ENCODE results near the gene UBE2I.

UBE2I gene

GRCh38 chr16:1356061-1356900, 46.8 kb downstream of the UBE2I start:
- Histone ChIP-seq H3K9me3 (ENCODE audit: control insufficient read depth in 1 of 2, low read length in 2 of 2) (no peaks in the 10 kb centered on the region), H3K4me3 (ENCODE audit: low read depth in 1 of 2, low read length in 2 of 2) (no peak overlapping the region), H3K4me1 (ENCODE audit: control insufficient read depth in 1 of 2, insufficient read depth in 2 of 2, low read length in 2 of 2) (peaks cover 6 to 20% of the 10 kb centered on the region in 2 donors), H3K36me3 (ENCODE audit: control insufficient read depth in 1 of 2, insufficient read depth in 2 of 2, low read length in 2 of 2) (peaks cover 0 to 17% of the 10 kb centered on the region in 2 donors), H3K27ac (ENCODE audit: low read depth, low read length) (no peak overlapping the region), H3K9ac (ENCODE audit: low read depth in 1 of 2, low read length in 2 of 2) (no peak overlapping the region), H3K27me3 (ENCODE audit: control insufficient read depth in 1 of 2, insufficient read depth in 2 of 2, low read length in 2 of 2) (no peaks in the 10 kb centered on the region)

- H3K4me1 ChIP-seq (ENCODE audit: control insufficient read depth in 1 of 2, insufficient read depth in 2 of 2, low read length in 2 of 2): peaks cover 0 to 10% of the 10 kb centered on the region in 2 donors
- no peak overlapping the region for H3K27ac ChIP-seq (ENCODE audit: low read depth, low read length)
- H3K4me3 ChIP-seq (ENCODE audit: low read depth in 1 of 2, low read length in 2 of 2): no peak overlapping the region
- no peak overlapping the region for H3K9ac ChIP-seq (ENCODE audit: low read depth in 1 of 2, low read length in 2 of 2)
- no peaks in the 10 kb centered on the region for H3K27me3 ChIP-seq (ENCODE audit: control insufficient read depth in 1 of 2, insufficient read depth in 2 of 2, low read length in 2 of 2)
- no peaks in the 10 kb centered on the region for H3K9me3 ChIP-seq (ENCODE audit: control insufficient read depth in 1 of 2, low read length in 2 of 2)
- H3K36me3 ChIP-seq (ENCODE audit: control insufficient read depth in 1 of 2, insufficient read depth in 2 of 2, low read length in 2 of 2): peaks cover 5 to 33% of the 10 kb centered on the region in 2 donors
Observed at GRCh38 chr16:1357906-1358566, 48.6 kb downstream of the UBE2I start.

- Histone ChIP-seq H3K9ac (ENCODE audit: low read depth in 1 of 2, low read length in 2 of 2) (no peak overlapping the region), H3K4me3 (ENCODE audit: low read depth in 1 of 2, low read length in 2 of 2) (no peak overlapping the region), H3K36me3 (ENCODE audit: control insufficient read depth in 1 of 2, insufficient read depth in 2 of 2, low read length in 2 of 2) (peaks cover 7 to 66% of the 10 kb centered on the region in 2 donors), H3K4me1 (ENCODE audit: control insufficient read depth in 1 of 2, insufficient read depth in 2 of 2, low read length in 2 of 2) (no peaks in the 10 kb centered on the region), H3K27me3 (ENCODE audit: control insufficient read depth in 1 of 2, insufficient read depth in 2 of 2, low read length in 2 of 2) (no peaks in the 10 kb centered on the region), H3K9me3 (ENCODE audit: control insufficient read depth in 1 of 2, low read length in 2 of 2) (no peaks in the 10 kb centered on the region), H3K27ac (ENCODE audit: low read depth, low read length) (no peak overlapping the region)
Observed at GRCh38 chr16:1361685-1362360, 52.4 kb downstream of the UBE2I start.

- Histone ChIP-seq H3K27ac (ENCODE audit: low read depth, low read length) (no peak overlapping the region), H3K36me3 (ENCODE audit: control insufficient read depth in 1 of 2, insufficient read depth in 2 of 2, low read length in 2 of 2) (peaks cover 7 to 69% of the 10 kb centered on the region in 2 donors), H3K27me3 (ENCODE audit: control insufficient read depth in 1 of 2, insufficient read depth in 2 of 2, low read length in 2 of 2) (no peaks in the 10 kb centered on the region), H3K4me3 (ENCODE audit: low read depth in 1 of 2, low read length in 2 of 2) (no peak overlapping the region), H3K9ac (ENCODE audit: low read depth in 1 of 2, low read length in 2 of 2) (no peak overlapping the region), H3K9me3 (ENCODE audit: control insufficient read depth in 1 of 2, low read length in 2 of 2) (no peaks in the 10 kb centered on the region), H3K4me1 (ENCODE audit: control insufficient read depth in 1 of 2, insufficient read depth in 2 of 2, low read length in 2 of 2) (no peaks in the 10 kb centered on the region)
Observed at GRCh38 chr16:1362807-1363206, 53.4 kb downstream of the UBE2I start.

GRCh38 chr16:1363501-1364041, 54.1 kb downstream of the UBE2I start:
- H3K27me3 ChIP-seq (ENCODE audit: control insufficient read depth in 1 of 2, insufficient read depth in 2 of 2, low read length in 2 of 2): no peaks in the 10 kb centered on the region
- H3K4me3 ChIP-seq (ENCODE audit: low read depth in 1 of 2, low read length in 2 of 2): no peak overlapping the region
- H3K9me3 ChIP-seq (ENCODE audit: control insufficient read depth in 1 of 2, low read length in 2 of 2): no peaks in the 10 kb centered on the region
- H3K36me3 ChIP-seq (ENCODE audit: control insufficient read depth in 1 of 2, insufficient read depth in 2 of 2, low read length in 2 of 2): peaks cover 7 to 72% of the 10 kb centered on the region in 2 donors
- H3K27ac ChIP-seq (ENCODE audit: low read depth, low read length): no peak overlapping the region
- H3K4me1 ChIP-seq (ENCODE audit: control insufficient read depth in 1 of 2, insufficient read depth in 2 of 2, low read length in 2 of 2): no peaks in the 10 kb centered on the region
- H3K9ac ChIP-seq (ENCODE audit: low read depth in 1 of 2, low read length in 2 of 2): no peak overlapping the region

GRCh38 chr16:1364510-1364909, 55.1 kb downstream of the UBE2I start:
- no peak overlapping the region for H3K4me3 ChIP-seq (ENCODE audit: low read depth in 1 of 2, low read length in 2 of 2)
- no peak overlapping the region for H3K9ac ChIP-seq (ENCODE audit: low read depth in 1 of 2, low read length in 2 of 2)
- H3K27me3 ChIP-seq (ENCODE audit: control insufficient read depth in 1 of 2, insufficient read depth in 2 of 2, low read length in 2 of 2): no peaks in the 10 kb centered on the region
- no peaks in the 10 kb centered on the region for H3K4me1 ChIP-seq (ENCODE audit: control insufficient read depth in 1 of 2, insufficient read depth in 2 of 2, low read length in 2 of 2)
- peaks cover 7 to 68% of the 10 kb centered on the region in 2 donors for H3K36me3 ChIP-seq (ENCODE audit: control insufficient read depth in 1 of 2, insufficient read depth in 2 of 2, low read length in 2 of 2)
- H3K9me3 ChIP-seq (ENCODE audit: control insufficient read depth in 1 of 2, low read length in 2 of 2): no peaks in the 10 kb centered on the region
- H3K27ac ChIP-seq (ENCODE audit: low read depth, low read length): no peak overlapping the region

GRCh38 chr16:1366060-1366711, 56.8 kb downstream of the UBE2I start:
- Histone ChIP-seq H3K9me3 (ENCODE audit: control insufficient read depth in 1 of 2, low read length in 2 of 2) (no peaks in the 10 kb centered on the region), H3K9ac (ENCODE audit: low read depth in 1 of 2, low read length in 2 of 2) (no peak overlapping the region), H3K4me3 (ENCODE audit: low read depth in 1 of 2, low read length in 2 of 2) (no peak overlapping the region), H3K4me1 (ENCODE audit: control insufficient read depth in 1 of 2, insufficient read depth in 2 of 2, low read length in 2 of 2) (no peaks in the 10 kb centered on the region), H3K27me3 (ENCODE audit: control insufficient read depth in 1 of 2, insufficient read depth in 2 of 2, low read length in 2 of 2) (no peaks in the 10 kb centered on the region), H3K36me3 (ENCODE audit: control insufficient read depth in 1 of 2, insufficient read depth in 2 of 2, low read length in 2 of 2) (peaks cover 12 to 64% of the 10 kb centered on the region in 2 donors), H3K27ac (ENCODE audit: low read depth, low read length) (no peak overlapping the region)

GRCh38 chr16:1366712-1367299, 57.4 kb downstream of the UBE2I start:
- no peaks in the 10 kb centered on the region for H3K9me3 ChIP-seq (ENCODE audit: control insufficient read depth in 1 of 2, low read length in 2 of 2)
- H3K36me3 ChIP-seq (ENCODE audit: control insufficient read depth in 1 of 2, insufficient read depth in 2 of 2, low read length in 2 of 2): peaks cover 12 to 66% of the 10 kb centered on the region in 2 donors
- H3K9ac ChIP-seq (ENCODE audit: low read depth in 1 of 2, low read length in 2 of 2): no peak overlapping the region
- H3K4me3 ChIP-seq (ENCODE audit: low read depth in 1 of 2, low read length in 2 of 2): no peak overlapping the region
- H3K27me3 ChIP-seq (ENCODE audit: control insufficient read depth in 1 of 2, insufficient read depth in 2 of 2, low read length in 2 of 2): no peaks in the 10 kb centered on the region
- H3K27ac ChIP-seq (ENCODE audit: low read depth, low read length): no peak overlapping the region
- H3K4me1 ChIP-seq (ENCODE audit: control insufficient read depth in 1 of 2, insufficient read depth in 2 of 2, low read length in 2 of 2): no peaks in the 10 kb centered on the region

- H3K27ac ChIP-seq (ENCODE audit: low read depth, low read length): no peak overlapping the region
- H3K9me3 ChIP-seq (ENCODE audit: control insufficient read depth in 1 of 2, low read length in 2 of 2): no peaks in the 10 kb centered on the region
- H3K27me3 ChIP-seq (ENCODE audit: control insufficient read depth in 1 of 2, insufficient read depth in 2 of 2, low read length in 2 of 2): no peaks in the 10 kb centered on the region
- H3K4me1 ChIP-seq (ENCODE audit: control insufficient read depth in 1 of 2, insufficient read depth in 2 of 2, low read length in 2 of 2): no peaks in the 10 kb centered on the region
- no peak overlapping the region for H3K9ac ChIP-seq (ENCODE audit: low read depth in 1 of 2, low read length in 2 of 2)
- peaks cover 11 to 58% of the 10 kb centered on the region in 2 donors for H3K36me3 ChIP-seq (ENCODE audit: control insufficient read depth in 1 of 2, insufficient read depth in 2 of 2, low read length in 2 of 2)
- H3K4me3 ChIP-seq (ENCODE audit: low read depth in 1 of 2, low read length in 2 of 2): no peak overlapping the region
Observed at GRCh38 chr16:1367486-1368174, 58.2 kb downstream of the UBE2I start.
